ENCODE results near the gene CHST10.
"Not testable (repeated sequence)": the region's sequence is repeated elsewhere in the genome, so short reads cannot be mapped to it uniquely, and the experiment has no call there.

Gene CHST10

DNA sequence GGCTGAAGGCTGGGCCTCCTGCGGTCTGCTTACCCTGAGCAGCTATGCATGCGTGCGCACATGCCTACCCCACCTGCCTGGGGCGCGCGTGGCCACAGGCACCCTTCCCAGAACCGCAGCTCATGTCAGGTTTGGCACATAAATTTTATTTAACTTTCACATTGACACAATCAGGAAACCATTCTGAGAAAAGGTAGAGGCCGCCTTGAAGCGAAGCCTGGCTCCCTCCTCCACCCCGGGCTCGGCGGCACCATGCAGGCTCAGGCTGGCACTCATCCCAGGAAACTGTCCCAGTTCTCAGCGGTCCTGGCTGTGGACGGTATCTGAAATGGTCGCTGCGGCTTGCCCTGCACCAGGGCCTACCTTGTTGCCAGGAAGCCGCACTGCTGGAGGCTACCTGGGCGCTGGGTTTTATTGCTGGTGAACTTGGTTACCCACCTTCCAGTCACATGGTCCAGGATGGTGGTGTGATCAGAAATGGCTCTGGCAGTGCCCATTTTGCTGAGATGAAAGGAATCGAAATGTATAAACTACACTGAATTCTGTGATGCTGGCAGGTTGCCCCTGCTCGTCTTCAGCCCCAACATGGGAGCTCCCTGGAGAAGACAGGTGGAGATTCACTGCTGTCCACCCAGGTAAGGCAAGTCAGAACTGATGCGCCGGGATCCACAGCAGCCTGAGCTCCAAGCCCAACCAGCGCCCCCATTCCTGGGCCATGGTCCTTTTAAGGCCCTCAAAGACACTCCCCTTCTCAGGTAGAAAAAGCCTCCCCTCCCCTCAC lies 25.5 kb downstream of the CHST10 start:
- H3K4me1 ChIP-seq (ENCODE audit: control insufficient read depth, low read depth, low read length): no peaks in the 10 kb centered on the region
- no peak overlapping the region for H3K27ac ChIP-seq (ENCODE audit: low read length)
- no peak overlapping the region for H3K4me3 ChIP-seq (ENCODE audit: low read length)
- H3K9me3 ChIP-seq (ENCODE audit: control insufficient read depth, low read depth, low read length): no peaks in the 10 kb centered on the region
- H3K9ac ChIP-seq (ENCODE audit: low read length): no peak overlapping the region
- peaks cover 20% of the 10 kb centered on the region for H3K36me3 ChIP-seq (ENCODE audit: control insufficient read depth, low read depth, low read length)
- no peaks in the 10 kb centered on the region for H3K27me3 ChIP-seq (ENCODE audit: control insufficient read depth, insufficient read depth, low read length)

DNA sequence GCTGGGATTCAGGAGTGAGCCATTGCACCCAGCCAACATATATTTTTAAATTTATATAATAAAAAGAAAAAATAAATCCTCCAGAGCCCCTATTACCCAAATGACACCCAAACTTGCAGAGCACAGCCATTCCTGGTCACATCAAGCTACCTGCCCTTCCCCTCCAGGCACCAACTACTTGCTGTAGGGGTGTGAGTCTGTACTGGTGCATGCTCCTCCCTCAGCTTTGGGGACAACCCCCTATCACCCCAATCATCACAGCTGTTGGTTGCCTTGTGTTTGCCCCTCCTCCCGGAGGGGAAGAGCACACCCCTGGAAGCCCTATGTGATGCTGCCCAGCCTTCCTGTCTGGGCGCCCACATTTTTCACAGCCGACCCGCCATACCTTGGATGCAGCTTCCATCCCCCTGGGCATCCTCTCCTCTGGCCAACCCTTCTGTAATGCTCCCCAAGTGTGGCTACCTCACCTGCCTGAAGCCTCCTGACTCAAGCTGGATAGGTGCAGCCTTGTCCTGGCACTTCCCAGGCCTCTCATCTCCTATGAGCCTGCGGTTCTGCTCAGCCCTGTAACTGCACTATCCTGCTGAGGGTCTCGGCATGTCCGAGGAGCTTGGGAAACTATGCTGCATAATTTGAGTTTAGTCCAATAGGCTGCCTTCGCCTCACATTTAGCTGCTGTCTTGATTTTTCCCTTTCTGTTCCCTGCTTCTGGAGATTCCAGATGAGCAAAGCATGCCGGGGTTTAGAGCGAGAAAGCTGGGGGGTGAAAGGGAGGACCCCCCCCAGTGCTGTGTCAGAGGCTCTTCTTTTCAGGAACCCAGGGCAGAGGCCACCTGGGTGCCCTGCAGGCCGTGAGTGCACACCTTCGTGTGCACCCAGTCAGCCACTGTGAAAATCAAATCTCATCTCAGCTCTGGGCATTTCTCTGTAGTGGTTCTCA lies 27.2 kb downstream of the CHST10 start:
- Histone ChIP-seq H3K9ac (ENCODE audit: low read length) (no peak overlapping the region), H3K4me3 (ENCODE audit: low read length) (no peak overlapping the region), H3K4me1 (ENCODE audit: control insufficient read depth, low read depth, low read length) (no peaks in the 10 kb centered on the region), H3K36me3 (ENCODE audit: control insufficient read depth, low read depth, low read length) (peaks cover 17% of the 10 kb centered on the region), H3K27ac (ENCODE audit: low read length) (no peak overlapping the region), H3K9me3 (ENCODE audit: control insufficient read depth, low read depth, low read length) (no peaks in the 10 kb centered on the region), H3K27me3 (ENCODE audit: control insufficient read depth, insufficient read depth, low read length) (no peaks in the 10 kb centered on the region)

DNA sequence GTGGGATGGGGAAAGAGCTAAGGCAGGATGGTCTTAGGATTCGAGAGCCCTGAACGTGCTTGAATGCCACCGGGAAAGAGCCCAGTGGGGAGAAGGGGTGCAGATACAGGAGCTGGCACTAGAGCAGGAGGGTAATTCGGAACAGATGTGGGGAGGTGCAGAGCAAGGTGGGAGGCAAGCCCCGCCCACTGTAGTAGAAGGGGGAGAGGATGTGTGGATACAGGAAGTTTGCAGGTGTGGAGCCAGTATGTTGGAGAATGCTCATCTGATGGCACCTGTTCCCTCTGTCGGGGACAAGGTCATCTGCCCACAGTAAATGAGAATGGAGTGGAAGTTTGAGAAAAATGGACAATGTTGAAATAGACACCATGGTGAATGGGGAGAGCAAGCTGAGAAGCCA lies 28.8 kb downstream of the CHST10 start:
- no peak overlapping the region for H3K27ac ChIP-seq (ENCODE audit: low read length)
- no peak overlapping the region for H3K9ac ChIP-seq (ENCODE audit: low read length)
- H3K27me3 ChIP-seq (ENCODE audit: control insufficient read depth, insufficient read depth, low read length): no peaks in the 10 kb centered on the region
- no peaks in the 10 kb centered on the region for H3K4me1 ChIP-seq (ENCODE audit: control insufficient read depth, low read depth, low read length)
- peaks cover 17% of the 10 kb centered on the region for H3K36me3 ChIP-seq (ENCODE audit: control insufficient read depth, low read depth, low read length)
- no peaks in the 10 kb centered on the region for H3K9me3 ChIP-seq (ENCODE audit: control insufficient read depth, low read depth, low read length)
- no peak overlapping the region for H3K4me3 ChIP-seq (ENCODE audit: low read length)

DNA sequence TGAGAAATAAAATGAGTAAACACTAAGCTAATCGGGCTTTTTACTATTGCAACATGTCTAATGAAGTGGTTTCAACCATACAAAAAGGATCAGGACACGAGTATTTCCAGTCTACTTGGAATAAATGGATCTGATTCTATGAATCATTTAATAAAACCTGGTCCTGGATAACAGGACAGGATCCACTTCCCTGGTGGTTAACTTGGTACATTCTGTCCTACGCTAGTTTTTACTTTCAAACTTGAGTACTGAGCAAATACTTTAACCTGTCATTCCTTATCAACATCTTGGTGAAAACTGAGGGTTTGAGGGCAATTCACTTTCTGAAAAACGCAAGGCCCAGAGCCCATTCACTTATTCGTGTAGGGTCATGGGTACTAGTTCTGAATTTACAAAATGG lies 33.5 kb downstream of the CHST10 start:
- Histone ChIP-seq H3K36me3 (ENCODE audit: control insufficient read depth, low read depth, low read length) (no peaks in the 10 kb centered on the region), H3K9ac (ENCODE audit: low read length) (no peak overlapping the region), H3K4me3 (ENCODE audit: low read length) (no peak overlapping the region), H3K9me3 (ENCODE audit: control insufficient read depth, low read depth, low read length) (no peaks in the 10 kb centered on the region), H3K27ac (ENCODE audit: low read length) (no peak overlapping the region), H3K4me1 (ENCODE audit: control insufficient read depth, low read depth, low read length) (no peaks in the 10 kb centered on the region), H3K27me3 (ENCODE audit: control insufficient read depth, insufficient read depth, low read length) (no peaks in the 10 kb centered on the region)

DNA sequence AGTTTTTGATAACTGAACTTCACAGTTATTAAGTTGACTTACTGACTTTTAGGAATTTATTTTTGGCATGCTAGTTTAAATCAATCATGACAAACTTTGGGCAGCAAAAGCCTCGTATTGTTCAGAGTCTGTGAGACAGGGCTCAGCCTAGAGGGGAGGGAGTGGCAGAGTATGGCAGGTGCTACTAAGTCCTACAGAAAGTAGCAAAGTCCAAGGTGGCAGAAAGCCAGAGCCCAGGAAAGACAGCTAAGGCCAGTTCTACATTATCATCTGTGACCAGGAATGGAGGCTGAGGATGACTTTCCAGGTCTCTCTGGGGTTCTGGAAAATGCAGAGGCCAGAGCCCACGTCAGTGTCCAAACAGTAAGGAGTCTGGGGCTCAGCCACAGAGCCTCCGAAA lies 34.2 kb downstream of the CHST10 start:
- Histone ChIP-seq H3K4me3 (ENCODE audit: low read length) (no peak overlapping the region), H3K9me3 (ENCODE audit: control insufficient read depth, low read depth, low read length) (no peaks in the 10 kb centered on the region), H3K27ac (ENCODE audit: low read length) (no peak overlapping the region), H3K36me3 (ENCODE audit: control insufficient read depth, low read depth, low read length) (no peaks in the 10 kb centered on the region), H3K27me3 (ENCODE audit: control insufficient read depth, insufficient read depth, low read length) (no peaks in the 10 kb centered on the region), H3K9ac (ENCODE audit: low read length) (no peak overlapping the region), H3K4me1 (ENCODE audit: control insufficient read depth, low read depth, low read length) (no peaks in the 10 kb centered on the region)

DNA sequence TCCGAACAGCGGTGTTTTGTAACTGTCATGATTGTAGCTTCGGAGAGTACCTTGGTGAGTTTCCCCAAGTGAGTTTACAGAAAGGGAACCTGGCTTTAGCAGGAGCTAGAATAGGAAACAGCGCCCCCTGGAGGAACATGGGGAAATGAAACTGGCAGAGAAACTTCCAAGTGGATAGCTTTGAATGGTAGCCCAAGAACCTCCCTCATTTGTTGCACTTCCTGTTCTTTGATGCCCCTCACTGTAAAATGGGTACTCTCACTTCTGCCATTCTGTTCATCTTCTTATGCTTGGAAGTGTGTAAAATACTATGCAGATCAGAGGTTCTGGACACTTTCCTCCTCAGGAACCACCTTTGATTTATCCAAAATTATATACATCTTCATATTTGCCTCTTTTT lies 36.2 kb downstream of the CHST10 start:
- no peak overlapping the region for H3K9ac ChIP-seq (ENCODE audit: low read length)
- H3K9me3 ChIP-seq (ENCODE audit: control insufficient read depth, low read depth, low read length): no peaks in the 10 kb centered on the region
- no peaks in the 10 kb centered on the region for H3K27me3 ChIP-seq (ENCODE audit: control insufficient read depth, insufficient read depth, low read length)
- H3K4me3 ChIP-seq (ENCODE audit: low read length): no peak overlapping the region
- H3K27ac ChIP-seq (ENCODE audit: low read length): no peak overlapping the region
- no peaks in the 10 kb centered on the region for H3K4me1 ChIP-seq (ENCODE audit: control insufficient read depth, low read depth, low read length)
- no peaks in the 10 kb centered on the region for H3K36me3 ChIP-seq (ENCODE audit: control insufficient read depth, low read depth, low read length)

DNA sequence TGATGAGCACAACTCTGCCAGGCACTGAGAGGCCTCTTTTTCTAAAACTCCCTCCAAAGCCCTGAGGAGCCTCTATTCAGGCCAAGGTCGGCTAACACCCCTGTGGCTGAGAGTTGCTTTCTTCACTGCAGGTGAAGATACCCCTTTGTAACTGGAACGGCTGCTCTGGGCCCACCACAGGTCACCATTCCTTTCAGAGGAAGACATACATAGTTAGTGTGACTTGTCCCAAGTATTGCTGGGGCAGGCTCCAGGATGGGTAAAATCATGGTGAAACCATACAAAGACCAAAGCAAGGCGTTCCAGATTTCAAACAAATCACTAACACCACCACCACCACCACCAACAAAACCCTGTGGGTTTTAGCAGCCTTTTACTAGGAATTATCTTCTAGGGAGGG lies 36.8 kb downstream of the CHST10 start:
- Histone ChIP-seq H3K27ac (ENCODE audit: low read length) (no peak overlapping the region), H3K9ac (ENCODE audit: low read length) (no peak overlapping the region), H3K9me3 (ENCODE audit: control insufficient read depth, low read depth, low read length) (no peaks in the 10 kb centered on the region)

DNA sequence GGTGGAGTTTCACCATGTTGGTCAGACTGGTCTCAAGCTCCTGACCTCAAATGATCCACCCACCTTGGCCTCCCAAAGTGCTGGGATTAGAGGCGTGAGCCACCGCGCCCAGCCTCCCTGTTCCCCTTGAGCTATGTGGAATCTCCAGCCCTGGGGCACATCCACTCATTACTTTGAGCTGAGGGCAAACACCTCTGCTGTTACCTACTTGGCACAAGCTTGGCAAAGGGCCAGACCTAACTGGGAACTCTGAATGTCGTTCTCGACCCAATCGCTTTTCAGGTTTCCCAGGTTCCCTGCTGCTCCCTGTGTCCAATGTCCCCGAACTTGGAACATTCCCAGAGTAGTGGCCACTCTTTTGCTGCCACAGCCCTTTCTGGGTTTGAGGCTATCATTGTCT lies 40.6 kb downstream of the CHST10 start:
- H3K27me3 ChIP-seq (ENCODE audit: control insufficient read depth, insufficient read depth, low read length): no peaks in the 10 kb centered on the region
- H3K27ac ChIP-seq (ENCODE audit: low read length): no peak overlapping the region
- no peaks in the 10 kb centered on the region for H3K36me3 ChIP-seq (ENCODE audit: control insufficient read depth, low read depth, low read length)
- H3K4me1 ChIP-seq (ENCODE audit: control insufficient read depth, low read depth, low read length): no peaks in the 10 kb centered on the region
- H3K9ac ChIP-seq (ENCODE audit: low read length): no peak overlapping the region
- H3K9me3 ChIP-seq (ENCODE audit: control insufficient read depth, low read depth, low read length): no peaks in the 10 kb centered on the region
- H3K4me3 ChIP-seq (ENCODE audit: low read length): no peak overlapping the region

More for the DNA sequence above, 36.8 kb downstream of the CHST10 start:
- H3K4me1 ChIP-seq (ENCODE audit: control insufficient read depth, low read depth, low read length): no peaks in the 10 kb centered on the region
- H3K27me3 ChIP-seq (ENCODE audit: control insufficient read depth, insufficient read depth, low read length): no peaks in the 10 kb centered on the region
- no peaks in the 10 kb centered on the region for H3K36me3 ChIP-seq (ENCODE audit: control insufficient read depth, low read depth, low read length)
- no peak overlapping the region for H3K4me3 ChIP-seq (ENCODE audit: low read length)

DNA sequence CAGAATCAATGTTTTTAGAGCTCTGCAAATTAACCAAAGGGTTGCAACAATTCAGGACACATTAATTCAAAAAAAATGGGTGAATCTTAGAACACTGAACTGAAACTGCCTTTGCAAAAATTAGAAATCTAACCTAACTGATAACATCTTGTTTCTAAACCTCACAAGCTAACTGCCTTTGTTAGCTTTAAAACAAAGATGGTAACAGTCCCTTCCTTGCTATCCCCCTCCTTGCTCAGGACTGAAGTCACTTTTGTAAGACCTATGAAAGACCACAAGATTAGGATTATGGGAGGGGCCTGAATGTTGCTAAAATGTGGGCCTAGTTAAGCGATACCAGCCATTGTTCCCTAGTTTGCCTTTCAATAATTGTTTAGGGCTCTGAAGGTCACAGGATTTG lies 50.3 kb downstream of the CHST10 start:
- peaks cover 5% of the 10 kb centered on the region for H3K4me1 ChIP-seq (ENCODE audit: control insufficient read depth, low read depth, low read length)
- H3K9me3 ChIP-seq (ENCODE audit: control insufficient read depth, low read depth, low read length): no peaks in the 10 kb centered on the region
- H3K27ac ChIP-seq (ENCODE audit: low read length): no peak overlapping the region
- no peaks in the 10 kb centered on the region for H3K36me3 ChIP-seq (ENCODE audit: control insufficient read depth, low read depth, low read length)
- no peak overlapping the region for H3K9ac ChIP-seq (ENCODE audit: low read length)
- H3K27me3 ChIP-seq (ENCODE audit: control insufficient read depth, insufficient read depth, low read length): no peaks in the 10 kb centered on the region
- H3K4me3 ChIP-seq (ENCODE audit: low read length): no peak overlapping the region

DNA sequence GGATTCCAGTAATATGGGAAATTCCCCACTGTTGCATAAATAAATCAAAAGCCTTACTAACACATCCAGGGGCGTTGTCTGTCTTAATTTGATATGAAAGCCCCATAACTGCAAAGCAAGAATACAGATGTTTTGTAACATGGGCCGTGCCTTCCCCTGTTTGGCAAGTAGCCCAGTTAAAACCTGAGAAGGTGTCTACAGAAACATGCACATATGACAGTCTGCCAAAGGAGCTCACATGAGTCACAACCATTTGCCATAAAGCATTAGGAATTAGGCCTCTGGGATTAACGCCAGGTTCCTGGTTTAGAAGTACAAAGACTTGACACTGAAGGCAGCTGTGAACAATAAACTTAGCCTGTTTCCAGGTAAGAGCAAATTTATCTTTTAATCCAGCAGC lies 52.0 kb downstream of the CHST10 start:
- no peak overlapping the region for H3K9ac ChIP-seq (ENCODE audit: low read length)
- H3K4me1 ChIP-seq (ENCODE audit: control insufficient read depth, low read depth, low read length): peaks cover 5% of the 10 kb centered on the region
- no peaks in the 10 kb centered on the region for H3K27me3 ChIP-seq (ENCODE audit: control insufficient read depth, insufficient read depth, low read length)

DNA sequence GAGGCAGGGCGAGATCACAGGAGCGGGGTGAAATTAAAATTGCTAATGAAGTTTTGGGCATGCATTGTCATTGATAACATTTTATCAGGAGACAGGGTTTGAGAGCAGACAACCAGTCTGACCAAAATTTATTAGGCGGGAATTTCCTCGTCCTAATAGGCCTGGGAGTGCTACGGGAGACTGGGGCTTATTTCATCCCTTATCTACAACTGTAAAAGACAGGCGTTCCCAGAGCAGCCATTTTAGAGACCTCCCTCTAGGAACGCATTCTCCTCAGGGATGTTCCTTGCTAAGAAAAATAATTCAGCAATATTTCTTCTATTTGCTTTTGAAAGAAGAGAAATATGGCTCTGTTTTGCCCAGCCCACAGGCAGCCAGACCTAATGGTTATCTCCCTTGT lies 55.2 kb downstream of the CHST10 start:
- H3K9ac ChIP-seq (ENCODE audit: low read length); H3K4me3 ChIP-seq (ENCODE audit: low read length); H3K27ac ChIP-seq (ENCODE audit: low read length); H3K27me3 ChIP-seq (ENCODE audit: control insufficient read depth, insufficient read depth, low read length); H3K9me3 ChIP-seq (ENCODE audit: control insufficient read depth, low read depth, low read length); H3K36me3 ChIP-seq (ENCODE audit: control insufficient read depth, low read depth, low read length); H3K4me1 ChIP-seq (ENCODE audit: control insufficient read depth, low read depth, low read length): not testable (repeated sequence)

More for the DNA sequence above, 52.0 kb downstream of the CHST10 start:
- no peak overlapping the region for H3K27ac ChIP-seq (ENCODE audit: low read length)
- H3K9me3 ChIP-seq (ENCODE audit: control insufficient read depth, low read depth, low read length): no peaks in the 10 kb centered on the region
- no peaks in the 10 kb centered on the region for H3K36me3 ChIP-seq (ENCODE audit: control insufficient read depth, low read depth, low read length)
- H3K4me3 ChIP-seq (ENCODE audit: low read length): no peak overlapping the region
